ENCODE data around the gene TAF13.

TAF13 gene

GRCh38 chr1:109075531-109076490 is at the start of gene TAF13:
TAF13 (minus strand) TSS chr1:109076003; CDS start chr1:109075947, 56 bp downstream.
- peak; percentile 98 for DNase-seq

DNA sequence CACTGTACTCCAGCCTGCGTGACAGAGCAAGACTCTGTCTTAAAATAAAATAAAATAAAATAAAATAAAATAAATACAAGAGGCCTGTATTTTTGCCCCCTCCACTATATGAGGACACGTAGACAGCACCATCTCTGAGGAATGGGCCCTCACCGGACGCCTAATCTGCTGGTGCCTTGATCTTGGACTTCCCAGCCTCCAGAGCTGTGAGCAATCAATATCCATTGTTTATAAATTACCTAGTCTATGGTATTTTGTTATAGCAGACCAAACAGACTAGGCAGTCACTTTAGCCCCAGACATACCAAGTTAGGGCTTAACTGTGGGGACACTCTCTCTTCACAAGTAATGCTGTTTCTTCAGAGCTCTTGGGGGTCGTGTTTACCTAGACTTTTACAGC is 44.6 kb upstream of the TAF13 start:
- no peak for DNase-seq

DNA sequence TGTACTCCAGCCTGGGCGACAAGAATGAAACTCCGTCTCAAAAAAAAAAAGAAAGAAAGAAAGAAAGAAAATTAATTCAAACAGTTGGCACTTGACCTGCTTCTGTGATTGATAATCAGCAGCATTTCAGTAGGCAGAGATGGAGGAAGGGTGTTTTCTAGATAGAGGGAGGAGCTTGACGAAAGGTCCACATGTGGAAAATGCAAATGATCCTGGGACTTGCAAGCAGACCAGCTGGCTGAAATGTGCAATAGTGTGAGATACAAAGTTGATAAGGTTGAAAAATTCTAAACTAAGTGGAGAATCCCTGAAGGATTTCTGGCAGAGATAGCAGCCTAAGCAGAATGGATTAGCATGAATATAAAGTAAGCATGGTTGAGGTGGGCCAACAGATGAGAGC is 42.3 kb upstream of the TAF13 start:
- no peak for DNase-seq

DNA sequence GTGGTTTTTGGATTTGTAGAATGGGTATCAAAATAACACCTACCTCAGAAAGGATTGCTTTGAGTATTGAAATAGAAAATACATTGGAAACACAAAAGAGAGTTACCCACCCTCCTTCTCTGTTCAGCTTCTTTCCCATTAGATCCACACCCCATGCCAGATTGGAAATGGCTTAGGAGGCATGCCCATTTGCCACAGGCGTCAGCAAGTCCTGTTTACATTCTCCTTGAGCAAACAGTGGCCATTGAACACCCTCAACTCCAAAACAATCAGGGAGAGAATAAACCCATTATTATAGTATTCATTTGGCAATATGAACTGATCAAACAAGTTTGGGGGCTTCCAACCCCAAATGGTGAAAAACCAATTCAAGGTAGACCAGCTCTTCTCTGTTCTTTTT is 40.5 kb upstream of the TAF13 start:
- DNase-seq: no peak

GRCh38 chr1:109115685-109116084 is 39.9 kb upstream of the TAF13 start:
- no peak for DNase-seq

DNA sequence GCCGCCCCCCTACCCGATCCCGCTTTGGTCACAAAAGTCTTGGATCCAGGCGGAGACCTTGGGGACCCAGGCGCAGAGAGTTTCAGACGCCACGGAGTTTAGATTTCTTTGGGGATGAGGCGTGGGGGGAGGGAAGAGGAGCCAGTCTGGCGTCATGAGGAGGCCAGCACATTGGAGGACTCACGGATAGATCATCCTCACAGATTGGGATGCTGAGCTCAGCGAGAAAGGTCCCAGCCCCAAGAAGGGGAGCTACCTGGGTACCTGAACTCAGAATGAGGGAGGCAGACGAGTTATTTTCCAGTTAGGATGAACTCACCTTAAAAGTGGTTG is 38.5 kb upstream of the TAF13 start:
- no peak for DNase-seq

- DNase-seq: peak; percentile 50
Measured at GRCh38 chr1:109113590-109114341, 38.0 kb upstream of the TAF13 start, which contains the start of gene ELAPOR1. ELAPOR1 (plus strand) TSS chr1:109114115; CDS start chr1:109114184, 69 bp downstream.

GRCh38 chr1:109112652-109113285 is 37.0 kb upstream of the TAF13 start:
- DNase-seq: peak; percentile 92

GRCh38 chr1:109112056-109112651 is 36.4 kb upstream of the TAF13 start:
- no peak for DNase-seq

DNA sequence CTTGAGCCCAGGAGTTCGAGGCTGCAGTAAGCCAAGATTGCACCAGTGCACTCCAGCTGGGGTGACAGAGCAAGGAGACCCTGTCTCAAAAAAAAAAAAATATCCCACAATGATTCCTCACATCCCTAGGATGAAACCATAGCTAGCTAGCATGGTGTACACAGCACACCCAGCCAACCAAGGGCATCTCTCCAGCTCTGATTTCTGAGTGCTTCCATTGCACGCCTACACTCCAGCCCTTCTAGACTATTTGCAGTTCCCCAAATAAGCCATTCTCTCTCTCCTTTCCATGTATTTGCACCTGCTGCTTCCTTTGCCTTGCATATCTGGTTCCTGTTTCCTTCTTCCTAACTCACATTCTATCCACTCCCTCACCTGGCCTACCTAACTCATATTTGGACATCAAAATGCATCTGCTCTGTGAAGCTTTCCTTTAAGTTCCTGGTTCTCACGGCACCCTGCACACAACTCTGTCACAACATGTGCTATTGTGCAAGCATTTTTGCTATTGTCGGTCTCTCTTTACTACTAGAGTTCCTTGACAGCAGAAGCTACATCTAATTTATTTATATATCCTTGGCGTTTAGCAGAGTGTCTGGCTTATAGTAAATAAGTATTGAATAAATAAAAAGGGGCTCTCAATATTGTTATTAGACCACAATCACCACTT is 35.7 kb upstream of the TAF13 start:
- peak; percentile 24 for DNase-seq

DNA sequence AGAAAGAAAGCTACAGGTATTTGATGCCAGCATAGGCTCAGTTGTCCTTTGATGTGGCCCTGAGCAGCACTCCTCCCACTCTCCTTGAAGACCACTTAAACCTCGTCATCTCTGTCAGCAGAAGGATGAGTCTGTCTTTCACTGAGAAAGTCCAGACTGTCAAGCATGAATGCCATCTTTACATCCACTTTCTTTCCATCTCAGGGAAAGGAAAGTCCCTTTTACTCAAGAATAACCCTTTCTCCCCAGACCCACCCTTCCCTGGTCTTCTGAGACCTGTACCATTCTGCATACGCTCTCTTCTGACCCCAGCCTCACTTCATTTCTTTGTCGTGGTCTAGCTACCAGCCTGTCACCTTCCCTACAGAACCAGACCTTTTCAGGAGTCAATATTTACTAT is 34.1 kb upstream of the TAF13 start:
- DNase-seq: no peak

DNA sequence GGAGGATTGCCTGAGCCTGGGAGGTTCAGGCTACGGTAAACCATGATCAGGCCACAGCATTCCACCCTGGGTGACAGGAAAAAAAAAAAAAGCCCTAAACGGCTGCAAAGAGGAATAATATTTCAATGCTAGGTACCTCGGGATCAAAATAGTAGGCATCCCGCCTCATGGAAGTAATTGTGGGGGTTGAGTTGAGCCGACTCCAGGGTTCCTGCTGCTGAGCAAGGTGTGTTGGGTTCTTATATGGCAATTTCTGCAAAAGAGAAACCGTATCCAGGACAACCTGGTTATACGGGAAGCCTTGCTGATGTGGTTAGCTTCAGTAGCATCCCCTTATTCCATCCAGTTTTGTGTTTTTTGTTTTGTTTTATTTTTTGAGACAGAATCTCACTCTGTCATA is 32.0 kb upstream of the TAF13 start:
- DNase-seq: no peak

GRCh38 chr1:109105881-109106280 is 30.1 kb upstream of the TAF13 start:
- DNase-seq: no peak

DNA sequence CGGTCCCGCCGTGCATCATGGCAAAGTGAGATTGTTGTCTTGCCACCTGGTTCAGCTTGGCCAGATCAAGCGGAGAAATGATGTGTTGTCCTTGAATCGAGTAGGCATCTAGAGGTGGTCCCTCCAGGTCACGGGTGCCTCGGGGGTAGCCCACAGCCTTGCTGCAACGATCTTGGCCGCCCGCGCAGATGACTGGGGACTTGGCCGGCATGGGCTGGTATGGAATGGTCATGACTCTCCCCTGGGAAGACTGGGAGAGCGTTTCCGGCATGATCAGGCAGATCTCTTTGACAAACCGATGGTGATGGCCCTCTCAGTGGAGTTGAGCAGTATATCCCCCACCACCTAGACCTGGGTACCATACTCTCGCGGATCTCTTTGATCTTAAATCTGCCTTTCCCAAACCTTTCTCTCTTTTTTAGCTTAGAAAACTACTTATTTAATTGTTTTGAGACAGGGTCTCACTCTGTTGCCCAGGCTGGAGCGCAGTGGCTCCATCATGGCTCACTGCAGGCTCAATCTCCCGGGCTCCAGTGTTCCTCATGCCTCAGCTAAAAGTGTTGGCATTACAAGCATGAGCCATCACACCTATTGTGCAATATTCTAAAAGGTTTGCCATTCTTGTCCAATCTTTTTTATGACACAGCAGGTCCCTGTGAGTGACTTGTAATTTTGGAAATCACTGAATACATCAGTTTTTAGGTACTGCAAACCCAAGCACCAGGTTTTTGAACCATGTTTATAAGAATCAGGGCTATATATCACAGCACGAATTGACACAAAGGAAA is 28.8 kb upstream of the TAF13 start:
- no peak for DNase-seq

GRCh38 chr1:109099938-109100773 is 24.4 kb upstream of the TAF13 start:
- DNase-seq: peak; percentile 98

- no peak for DNase-seq
Measured at GRCh38 chr1:109096120-109096519, 20.3 kb upstream of the TAF13 start.

DNA sequence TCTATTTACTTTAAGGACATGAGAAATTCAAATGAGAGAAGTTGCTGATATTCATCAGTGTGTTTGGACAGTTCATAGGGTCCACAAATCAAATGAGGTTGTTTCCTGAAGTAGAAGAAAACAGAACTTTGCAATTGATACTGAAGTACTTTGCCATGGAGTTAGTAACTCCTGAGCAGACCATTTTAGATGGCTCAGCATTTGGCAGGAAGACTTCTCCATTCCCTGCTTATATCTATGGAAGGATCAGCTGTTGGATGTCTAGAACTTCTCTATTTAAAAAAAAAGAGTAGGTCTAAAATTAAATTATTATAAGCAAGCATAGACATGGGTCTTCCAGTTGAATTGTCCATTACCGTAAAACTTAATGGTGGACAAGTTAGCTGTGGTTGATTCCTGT is 19.8 kb upstream of the TAF13 start:
- DNase-seq: no peak

DNA sequence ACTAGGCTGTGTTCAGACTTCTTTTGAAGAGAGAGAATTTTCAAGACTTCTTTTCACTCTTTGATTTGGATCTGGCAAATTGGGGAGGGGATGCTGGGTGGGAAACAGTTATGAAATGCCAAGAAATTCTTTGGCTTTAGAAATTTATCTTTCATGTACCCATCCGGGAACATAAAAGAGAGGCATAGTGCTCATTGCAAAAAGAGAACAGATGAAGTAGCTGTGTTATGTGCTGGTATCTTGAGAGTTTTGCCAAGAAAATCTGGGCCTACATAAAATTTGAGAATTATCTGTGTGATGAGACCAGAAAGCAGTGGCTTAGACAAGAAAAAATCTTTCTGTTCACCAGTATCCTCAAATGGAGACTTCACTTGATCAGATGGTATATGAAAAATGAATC is 19.1 kb upstream of the TAF13 start:
- no peak for DNase-seq

- DNase-seq: no peak
Measured at GRCh38 chr1:109094377-109094803, 18.6 kb upstream of the TAF13 start.

GRCh38 chr1:109091839-109092193 is 16.0 kb upstream of the TAF13 start:
- DNase-seq: no peak
